ENCODE measurements around the gene RSPH9.
"Not testable (repeated sequence)": the region's sequence is repeated elsewhere in the genome, so short reads cannot be mapped to it uniquely, and the experiment has no call there.

RSPH9 gene

DNA sequence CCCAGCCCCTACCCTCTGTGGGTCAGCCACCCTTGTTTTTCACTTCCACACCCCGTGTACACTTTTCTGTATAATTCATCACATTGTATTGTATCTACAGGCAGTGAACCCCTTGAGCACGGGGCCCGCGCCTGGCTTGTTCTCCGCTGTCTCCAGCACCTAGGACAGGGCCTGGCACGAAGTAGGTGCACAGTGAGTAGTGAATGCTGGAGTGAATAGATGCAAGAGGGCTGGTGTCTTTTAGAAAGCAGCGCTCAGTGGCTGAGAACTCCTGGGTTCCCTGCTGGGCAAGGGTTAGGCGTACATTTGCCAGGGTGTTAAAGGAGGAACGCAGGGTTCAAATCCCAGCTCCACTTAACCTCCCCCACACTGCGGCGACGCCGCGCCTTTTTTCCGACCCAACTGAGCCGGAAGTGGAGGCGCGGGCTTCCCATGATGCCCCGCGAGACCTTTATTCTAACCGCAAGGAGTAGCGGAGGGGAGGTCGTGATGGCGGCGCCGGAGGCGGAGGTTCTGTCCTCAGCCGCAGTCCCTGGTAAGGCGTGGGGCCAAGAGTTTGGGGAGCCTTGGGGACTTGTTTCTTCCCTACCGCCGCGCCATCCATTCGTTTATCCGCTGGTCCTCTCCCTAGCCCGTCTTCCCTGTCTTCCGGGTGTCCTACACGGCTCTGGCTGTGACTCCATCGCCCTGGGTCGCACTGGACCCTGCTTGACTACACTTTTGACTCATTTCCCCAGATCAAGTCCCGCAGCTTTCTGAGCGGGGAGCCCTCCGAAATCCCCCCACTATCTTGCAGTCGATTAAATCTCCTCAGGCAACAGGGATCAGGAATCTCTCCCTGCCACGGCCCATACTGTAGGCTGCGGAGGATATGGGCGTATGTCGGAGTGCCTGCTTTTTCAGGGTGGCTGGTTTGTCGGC is 9.2 kb upstream of the RSPH9 start, which contains the start of gene MAD2L1BP:
Gene MAD2L1BP, plus strand, starts transcription at position 454 of the 921 bp plus-strand sequence. Its CDS starts 36 bp downstream, at position 490.
- peak; percentile 82 to 92 for DNase-seq (ENCODE audit: low spot score in 2 of 2)
- H3K4me1 ChIP-seq = peaks cover 6% of the 10 kb centered on the region
- H3K9me3 ChIP-seq = no peaks in the 10 kb centered on the region
- H3K27me3 ChIP-seq (ENCODE audit: low read depth) = no peaks in the 10 kb centered on the region
- H3K36me3 ChIP-seq (replicated peaks) = peaks cover 44% of the 10 kb centered on the region
- peak within 1 kb of the TSS; percentile 82 for H3K4me3 ChIP-seq
- in situ Hi-C loops (cut with MboI; ENCODE audit: low sequenced_read_pairs) = no loop called here

DNA sequence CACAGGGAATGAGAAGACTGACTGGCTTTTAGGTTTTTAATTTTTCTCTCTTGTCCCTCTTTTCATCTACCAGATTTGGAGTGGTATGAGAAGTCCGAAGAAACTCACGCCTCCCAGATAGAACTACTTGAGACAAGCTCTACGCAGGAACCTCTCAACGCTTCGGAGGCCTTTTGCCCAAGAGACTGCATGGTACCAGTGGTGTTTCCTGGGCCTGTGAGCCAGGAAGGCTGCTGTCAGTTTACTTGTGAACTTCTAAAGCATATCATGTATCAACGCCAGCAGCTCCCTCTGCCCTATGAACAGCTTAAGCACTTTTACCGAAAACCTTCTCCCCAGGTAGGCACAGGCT is 8.6 kb upstream of the RSPH9 start:
- Histone ChIP-seq H3K27me3 (ENCODE audit: low read depth) (no peaks in the 10 kb centered on the region), H3K4me1 (peaks cover 6% of the 10 kb centered on the region), H3K36me3 (replicated peaks) (peaks cover 50% of the 10 kb centered on the region), H3K4me3 (peak overlapping the region; percentile 82), H3K9me3 (no peaks in the 10 kb centered on the region)
- no peak for DNase-seq (ENCODE audit: low spot score in 2 of 2)
- in situ Hi-C loops (cut with MboI; ENCODE audit: low sequenced_read_pairs) = no loop called here

DNA sequence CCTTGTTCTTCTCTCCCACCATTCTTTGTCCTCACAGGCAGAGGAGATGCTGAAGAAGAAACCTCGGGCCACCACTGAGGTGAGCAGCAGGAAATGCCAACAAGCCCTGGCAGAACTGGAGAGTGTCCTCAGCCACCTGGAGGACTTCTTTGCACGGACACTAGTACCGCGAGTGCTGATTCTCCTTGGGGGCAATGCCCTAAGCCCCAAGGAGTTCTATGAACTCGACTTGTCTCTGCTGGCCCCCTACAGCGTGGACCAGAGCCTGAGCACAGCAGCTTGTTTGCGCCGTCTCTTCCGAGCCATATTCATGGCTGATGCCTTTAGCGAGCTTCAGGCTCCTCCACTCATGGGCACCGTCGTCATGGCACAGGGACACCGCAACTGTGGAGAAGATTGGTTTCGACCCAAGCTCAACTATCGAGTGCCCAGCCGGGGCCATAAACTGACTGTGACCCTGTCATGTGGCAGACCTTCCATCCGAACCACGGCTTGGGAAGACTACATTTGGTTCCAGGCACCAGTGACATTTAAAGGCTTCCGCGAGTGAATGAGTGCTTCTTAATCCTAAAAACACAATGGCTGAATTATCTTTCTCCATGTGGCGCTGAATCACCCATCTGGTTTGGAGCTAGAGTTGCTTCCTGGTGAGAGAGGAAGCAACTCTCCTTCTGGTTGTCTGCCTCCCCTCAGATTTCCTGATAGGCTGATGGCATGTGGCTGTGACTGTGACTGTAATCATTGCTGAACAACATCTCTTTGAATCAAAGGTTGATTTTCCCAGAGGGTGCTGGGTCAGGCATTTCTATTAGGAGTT is 4.6 kb upstream of the RSPH9 start:
- Histone ChIP-seq H3K36me3 (replicated peaks) (peaks cover 56% of the 10 kb centered on the region), H3K9me3 (no peaks in the 10 kb centered on the region), H3K27me3 (ENCODE audit: low read depth) (no peaks in the 10 kb centered on the region), H3K4me1 (peaks cover 6% of the 10 kb centered on the region), H3K4me3 (no peak overlapping the region)
- DNase-seq (ENCODE audit: low spot score in 2 of 2) = no peak
- in situ Hi-C loops (cut with MboI; ENCODE audit: low sequenced_read_pairs) = no loop called here

DNA sequence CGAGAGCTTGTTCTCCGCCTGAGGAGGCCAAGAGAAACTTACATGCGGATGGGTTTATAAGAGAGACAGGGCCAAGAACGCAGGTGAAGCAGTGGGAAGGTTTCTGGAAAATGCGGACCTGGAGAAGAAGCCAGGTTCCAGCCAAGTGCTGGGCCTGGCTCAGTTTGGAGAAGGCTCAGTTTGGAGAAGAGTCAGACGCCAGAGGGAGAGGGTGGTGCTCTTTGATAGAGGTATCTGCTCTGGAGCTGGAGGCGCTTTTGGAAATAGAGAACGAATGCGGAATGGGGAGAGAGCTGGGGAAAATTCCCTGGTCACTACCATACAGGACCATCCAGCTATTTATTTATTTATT is 753 bp downstream of the RSPH9 start:
- Histone ChIP-seq H3K4me3 (no peak overlapping the region), H3K36me3 (replicated peaks) (peaks cover 13% of the 10 kb centered on the region), H3K27me3 (ENCODE audit: low read depth) (no peaks in the 10 kb centered on the region), H3K9me3 (no peaks in the 10 kb centered on the region), H3K4me1 (no peaks in the 10 kb centered on the region)
- no peak for DNase-seq (ENCODE audit: low spot score in 2 of 2)
- in situ Hi-C loops (cut with MboI; ENCODE audit: low sequenced_read_pairs) = no loop called here

DNA sequence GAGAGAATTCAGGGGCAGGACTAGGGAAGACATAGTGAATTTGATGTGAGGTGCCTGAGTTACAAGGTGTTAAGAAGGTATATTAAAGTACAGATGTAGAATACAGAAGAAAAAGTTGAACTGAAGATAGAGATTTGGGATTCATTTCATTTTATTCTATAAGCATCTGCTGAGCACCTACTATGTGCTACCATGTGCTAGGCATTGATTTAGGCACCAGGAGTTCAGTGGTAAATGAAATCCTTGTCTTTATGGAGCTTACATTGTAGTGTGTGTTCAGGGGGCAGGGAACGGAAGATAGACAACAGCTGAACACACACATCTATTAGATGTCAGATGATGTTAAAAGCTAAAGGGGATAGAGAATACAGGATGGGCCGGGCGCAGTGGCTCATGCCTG is 2.8 kb downstream of the RSPH9 start:
- in situ Hi-C loops (cut with MboI; ENCODE audit: low sequenced_read_pairs) = no loop called here
- no peak for DNase-seq (ENCODE audit: low spot score in 2 of 2)
- Histone ChIP-seq H3K36me3 (replicated peaks) (no peaks in the 10 kb centered on the region; the same call in 1 of the 2 replicates), H3K4me3 (no peak overlapping the region), H3K4me1 (no peaks in the 10 kb centered on the region), H3K27me3 (ENCODE audit: low read depth) (no peaks in the 10 kb centered on the region), H3K9me3 (no peaks in the 10 kb centered on the region)

DNA sequence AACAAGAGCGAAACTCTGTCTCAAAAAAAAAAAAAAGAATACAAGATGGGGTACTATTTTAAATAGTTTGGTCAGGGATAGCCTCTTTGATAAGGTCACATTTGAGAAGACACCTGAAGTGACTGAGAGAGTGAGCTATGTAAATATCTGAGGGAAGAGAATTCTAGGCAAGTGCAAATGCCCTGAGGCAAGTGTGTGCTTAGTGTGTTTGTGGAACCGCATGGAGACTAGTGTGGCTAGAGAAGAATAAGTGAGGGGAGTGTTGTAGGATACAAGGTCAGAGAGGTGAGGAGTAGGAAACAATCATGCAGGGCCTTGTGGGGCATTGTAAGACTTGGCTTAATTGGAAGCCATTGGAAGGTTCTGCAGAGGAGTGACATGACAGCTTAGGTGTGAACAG is 3.4 kb downstream of the RSPH9 start:
- Histone ChIP-seq H3K4me1 (no peaks in the 10 kb centered on the region), H3K4me3 (no peak overlapping the region), H3K27me3 (ENCODE audit: low read depth) (no peaks in the 10 kb centered on the region), H3K9me3 (no peaks in the 10 kb centered on the region), H3K36me3 (replicated peaks) (no peaks in the 10 kb centered on the region; the same call in 1 of the 2 replicates)
- in situ Hi-C loops (cut with MboI; ENCODE audit: low sequenced_read_pairs) = no loop called here
- DNase-seq (ENCODE audit: low spot score in 2 of 2) = no peak

DNA sequence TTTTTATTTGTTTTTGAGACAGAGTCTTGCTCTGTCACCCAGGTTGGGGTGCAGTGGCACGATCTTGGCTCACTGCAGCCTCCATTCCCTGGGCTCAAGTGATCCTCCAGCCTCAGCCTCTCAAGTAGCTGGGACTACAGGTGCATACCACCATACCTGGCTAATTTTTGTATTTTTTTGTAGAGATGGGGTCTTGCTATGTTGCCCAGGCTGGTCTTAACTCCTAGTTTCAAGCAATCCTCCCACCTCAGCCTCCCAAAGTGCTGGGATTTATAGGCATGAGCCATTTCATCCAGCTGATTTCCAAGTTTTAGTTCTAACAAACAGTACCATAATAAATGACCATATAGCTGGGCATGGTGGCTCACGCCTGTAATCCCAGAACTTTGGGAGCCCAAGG is 8.0 kb downstream of the RSPH9 start:
- not testable (repeated sequence) for H3K4me1 ChIP-seq; H3K4me3 ChIP-seq; DNase-seq (ENCODE audit: low spot score in 2 of 2); H3K36me3 ChIP-seq (replicated peaks); H3K27me3 ChIP-seq (ENCODE audit: low read depth); H3K9me3 ChIP-seq
- in situ Hi-C loops (cut with MboI; ENCODE audit: low sequenced_read_pairs) = loop anchor here (25.0 kb wide), 1 partner anchor 434 kb away; no protein-coding TSS in a partner anchor

DNA sequence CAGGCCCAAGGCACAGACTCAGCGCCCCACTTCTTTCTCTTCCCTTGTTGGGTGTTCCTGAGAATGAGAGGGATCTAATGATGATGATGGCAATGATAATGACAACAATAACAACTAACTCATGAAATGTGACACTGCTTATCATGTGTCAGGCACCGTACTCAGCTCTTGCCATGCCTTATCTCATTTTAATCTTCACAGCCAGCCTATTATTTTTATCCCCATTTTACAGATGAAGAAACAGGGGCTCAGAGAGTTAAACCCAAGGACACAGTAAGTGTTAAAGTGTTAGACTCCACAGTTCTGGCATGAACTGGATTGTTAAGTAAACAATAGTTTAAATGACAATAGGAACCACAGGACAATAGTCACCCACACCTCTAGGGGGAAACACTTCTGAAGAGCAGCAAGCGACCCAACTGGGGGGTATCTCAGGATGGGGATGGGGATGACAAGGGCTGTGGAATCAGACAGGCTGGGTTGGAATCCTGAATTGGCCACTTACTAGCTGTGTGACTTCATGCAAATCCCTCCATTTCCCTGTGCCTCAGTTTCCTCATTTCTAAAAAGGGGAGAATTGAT is 12.5 kb downstream of the RSPH9 start:
- no peaks in the 10 kb centered on the region for H3K27me3 ChIP-seq (ENCODE audit: low read depth)
- DNase-seq (ENCODE audit: low spot score in 2 of 2) = no peak
- no peaks in the 10 kb centered on the region; the same call in 1 of the 2 replicates for H3K36me3 ChIP-seq (replicated peaks)
- H3K4me1 ChIP-seq = no peaks in the 10 kb centered on the region
- in situ Hi-C loops (cut with MboI; ENCODE audit: low sequenced_read_pairs) = loop anchor here (25.0 kb wide), 1 partner anchor 430 kb away; no protein-coding TSS in a partner anchor
- H3K4me3 ChIP-seq = no peak overlapping the region
- H3K9me3 ChIP-seq = no peaks in the 10 kb centered on the region; the same call in 1 of the 2 replicates

DNA sequence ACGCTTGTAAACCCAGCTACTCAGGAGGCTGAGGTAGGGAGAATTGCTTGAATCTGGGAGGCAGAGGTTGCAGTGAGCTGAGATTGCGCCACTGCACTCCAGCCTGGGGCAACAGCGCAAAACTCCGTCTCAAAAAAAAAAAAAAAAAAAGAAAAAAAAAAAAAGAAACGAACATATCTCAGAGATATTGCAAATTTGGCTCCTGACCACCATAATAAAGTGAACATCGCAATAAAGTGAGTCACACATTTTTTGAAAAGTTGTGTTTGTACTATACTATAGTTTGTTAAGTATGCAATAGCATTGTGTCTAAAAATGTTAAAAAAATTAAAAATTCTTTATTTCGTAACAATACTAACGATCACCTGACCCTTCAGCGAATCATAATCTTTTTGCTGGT is 13.3 kb downstream of the RSPH9 start:
- no peaks in the 10 kb centered on the region for H3K27me3 ChIP-seq (ENCODE audit: low read depth)
- no peak overlapping the region for H3K4me3 ChIP-seq
- in situ Hi-C loops (cut with MboI; ENCODE audit: low sequenced_read_pairs) = loop anchor here (25.0 kb wide), 1 partner anchor 429 kb away; no protein-coding TSS in a partner anchor
- H3K9me3 ChIP-seq = no peaks in the 10 kb centered on the region; the same call in 1 of the 2 replicates
- no peaks in the 10 kb centered on the region for H3K4me1 ChIP-seq
- no peak for DNase-seq (ENCODE audit: low spot score in 2 of 2)
- no peaks in the 10 kb centered on the region; the same call in 1 of the 2 replicates for H3K36me3 ChIP-seq (replicated peaks)

DNA sequence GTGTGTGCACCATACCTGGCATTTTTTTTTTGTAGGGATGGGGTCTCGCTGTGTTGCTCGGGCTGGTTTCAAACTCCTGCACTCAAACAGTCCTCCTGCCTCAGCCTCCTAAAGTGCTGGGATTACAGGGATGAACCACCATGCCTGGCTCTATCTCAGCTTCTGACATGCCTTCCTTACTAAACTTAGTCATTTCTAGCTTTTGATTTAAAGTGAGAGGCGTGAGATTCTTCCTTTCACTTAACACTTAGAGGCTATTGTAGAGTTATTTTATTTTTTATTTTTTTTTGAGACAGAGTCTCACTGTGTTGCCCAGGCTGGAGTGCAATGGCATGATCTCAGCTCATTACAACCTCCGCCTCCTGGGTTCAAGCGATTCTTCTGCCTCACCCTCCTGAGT is 18.1 kb downstream of the RSPH9 start:
- DNase-seq (ENCODE audit: low spot score in 2 of 2); H3K36me3 ChIP-seq (replicated peaks); H3K4me3 ChIP-seq; H3K27me3 ChIP-seq (ENCODE audit: low read depth); H3K4me1 ChIP-seq; H3K9me3 ChIP-seq: not testable (repeated sequence)
- in situ Hi-C loops (cut with MboI; ENCODE audit: low sequenced_read_pairs) = loop anchor here (25.0 kb wide), 1 partner anchor 424 kb away; no protein-coding TSS in a partner anchor

DNA sequence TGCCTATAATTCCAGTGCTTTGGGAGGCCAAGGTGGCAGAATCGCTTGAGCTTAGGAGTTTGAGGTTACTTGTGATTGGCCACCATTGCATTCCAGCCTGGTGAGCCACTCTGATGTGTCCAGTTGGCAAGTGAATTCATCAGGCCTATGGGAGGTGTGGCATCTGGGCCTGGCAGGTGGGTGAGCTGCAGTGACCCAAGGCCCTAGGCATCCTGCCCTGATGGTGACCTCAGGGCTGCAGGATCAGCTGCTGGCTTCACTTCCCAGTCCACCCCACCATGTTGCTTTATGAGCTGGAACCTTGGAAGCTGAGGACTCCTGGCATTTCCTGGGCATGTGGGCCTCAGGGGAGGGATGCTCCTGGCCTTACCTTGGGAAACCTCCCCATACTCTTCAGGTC is 20.5 kb downstream of the RSPH9 start:
- Histone ChIP-seq H3K4me1 (no peaks in the 10 kb centered on the region), H3K9me3 (no peaks in the 10 kb centered on the region), H3K27me3 (ENCODE audit: low read depth) (no peaks in the 10 kb centered on the region), H3K36me3 (replicated peaks) (no peaks in the 10 kb centered on the region), H3K4me3 (no peak overlapping the region)
- in situ Hi-C loops (cut with MboI; ENCODE audit: low sequenced_read_pairs) = loop anchor here (25.0 kb wide), 1 partner anchor 422 kb away; no protein-coding TSS in a partner anchor
- DNase-seq (ENCODE audit: low spot score in 2 of 2) = no peak

DNA sequence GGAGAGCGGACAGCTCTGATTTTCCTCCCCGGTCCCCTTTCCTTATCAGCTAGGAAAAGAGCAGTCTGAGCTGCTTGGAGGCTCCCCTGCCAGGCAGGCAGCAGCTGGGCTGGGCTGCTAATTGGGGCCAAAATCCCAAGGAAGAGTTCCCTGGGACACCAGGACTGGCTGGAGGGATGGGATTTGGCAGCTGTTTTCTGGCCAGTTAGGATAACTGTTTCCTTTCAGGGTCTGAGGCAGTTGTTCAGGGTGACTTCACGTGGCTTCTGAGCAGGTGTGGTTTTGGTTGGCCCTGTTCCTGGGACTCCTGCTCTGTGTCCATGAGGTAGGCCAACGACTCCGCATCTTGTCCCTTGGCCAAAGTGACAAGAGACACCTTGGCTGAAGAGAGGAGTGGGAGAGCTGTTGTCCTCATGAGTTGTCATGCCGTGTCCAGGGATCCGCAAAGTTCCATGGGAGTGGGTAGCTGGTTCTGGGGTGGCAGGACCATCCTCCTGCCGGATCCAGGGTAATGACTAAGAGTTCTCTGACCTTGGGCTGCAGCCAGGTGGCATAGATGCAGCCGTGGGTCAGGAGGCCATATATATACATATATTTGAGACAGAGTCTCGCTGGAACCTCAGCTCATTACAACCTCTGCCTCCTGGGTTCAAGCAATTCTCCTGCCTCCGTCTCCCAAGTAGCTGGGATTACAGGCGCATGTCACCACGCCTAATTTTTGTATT is 21.5 kb downstream of the RSPH9 start:
- DNase-seq (ENCODE audit: low spot score in 2 of 2) = no peak
- Histone ChIP-seq H3K36me3 (replicated peaks) (peaks cover 4% of the 10 kb centered on the region; the same call in 1 of the 2 replicates), H3K4me3 (no peak overlapping the region), H3K27me3 (ENCODE audit: low read depth) (no peaks in the 10 kb centered on the region), H3K4me1 (no peaks in the 10 kb centered on the region), H3K9me3 (no peaks in the 10 kb centered on the region)
- in situ Hi-C loops (cut with MboI; ENCODE audit: low sequenced_read_pairs) = loop anchor here (25.0 kb wide), 1 partner anchor 421 kb away; no protein-coding TSS in a partner anchor
